Right atrium auricular region (tissue), 2 donors: ENCODE measurements around the gene OTOG. TPM values are rescaled to one million over a fixed set of nuclear protein-coding genes. Genes with fewer than 3 reads are reported as not detected.

Source experiments
- DNase-seq: peaks from one replicate; pipeline ENCODE4 v3.0.0-alpha.2; 2019; ENCODE audit warnings: low spot score
- H3K27ac ChIP-seq, 2 donors: fragments of 200-600 bp; sonication (generic); 1 replicate in 1 of 2; 2 replicates in 1 of 2; pipeline ENCODE4 v1.5.1; 2016 to 2019
- H3K27me3 ChIP-seq, 2 donors: fragments of 200-600 bp; sonication (generic); one replicate each; pipeline versions ENCODE4 v1.5.1 to v1.6.0; 2017 to 2019
- H3K36me3 ChIP-seq: fragments of 200-600 bp; sonication (generic); one replicate; pipeline ENCODE4 v1.5.1; 2016
- H3K4me1 ChIP-seq, 2 donors: fragments of 200-600 bp; sonication (generic); one replicate each; pipeline versions ENCODE4 v1.5.1 to v1.6.0; 2017 to 2019
- H3K4me3 ChIP-seq, 2 donors: fragments of 200-600 bp; sonication (generic); 1 replicate in 1 of 2; 2 replicates in 1 of 2; pipeline ENCODE4 v1.5.1; 2017 to 2019; ENCODE audit warnings: mild to moderate bottlenecking in 1 of 2, moderate library complexity in 1 of 2
- H3K9me3 ChIP-seq, 2 donors: fragments of 200-600 bp; sonication (generic); one replicate each; pipeline ENCODE4 v1.5.1; 2019
- CTCF ChIP-seq, 2 donors: fragments of 200-600 bp; sonication (generic); IDR thresholded peaks; one replicate each; pipeline ENCODE4 v1.5.1; 2019; ENCODE audit warnings: antibody characterized with exemption in 2 of 2
- total RNA-seq, 2 donors: library from RNA; depleted of rRNA; stranded (reverse); fragments of >200 nt; gene quantifications; one replicate each; pipeline ENCODE4 v1.1.0, GENCODE V29; 2016

The OTOG gene
- total RNA-seq, 2 donors from 2014 or later: not detected

GRCh38 chr11:17683377-17684161 lies 136.5 kb downstream of the OTOG start:
- Histone ChIP-seq H3K4me1 (no peaks in the 10 kb centered on the region), H3K9me3 (no peaks in the 10 kb centered on the region), H3K36me3 (no peaks in the 10 kb centered on the region), H3K27me3 (no peaks in the 10 kb centered on the region), H3K27ac (no peak overlapping the region), H3K4me3 (no peak overlapping the region)
- no peak for TF ChIP-seq CTCF (IDR thresholded peaks at IDR 0.05)
- DNase-seq: no peak

GRCh38 chr11:17684550-17684949 lies 137.5 kb downstream of the OTOG start:
- Histone ChIP-seq H3K27me3 (no peaks in the 10 kb centered on the region), H3K4me1 (no peaks in the 10 kb centered on the region), H3K4me3 (no peak overlapping the region), H3K27ac (no peak overlapping the region), H3K36me3 (no peaks in the 10 kb centered on the region), H3K9me3 (no peaks in the 10 kb centered on the region)
- no peak for DNase-seq
- no peak for TF ChIP-seq CTCF (IDR thresholded peaks at IDR 0.05)

GRCh38 chr11:17686231-17686980 lies 139.3 kb downstream of the OTOG start:
- H3K27me3 ChIP-seq: no peaks in the 10 kb centered on the region
- H3K36me3 ChIP-seq: no peaks in the 10 kb centered on the region
- H3K27ac ChIP-seq: no peak overlapping the region
- H3K4me1 ChIP-seq: no peaks in the 10 kb centered on the region
- no peak overlapping the region for H3K4me3 ChIP-seq
- DNase-seq: no peak
- no peak for TF ChIP-seq CTCF (IDR thresholded peaks at IDR 0.05)
- no peaks in the 10 kb centered on the region for H3K9me3 ChIP-seq

- no peaks in the 10 kb centered on the region for H3K4me1 ChIP-seq
- H3K27ac ChIP-seq: no peak overlapping the region
- no peaks in the 10 kb centered on the region for H3K36me3 ChIP-seq
- no peak overlapping the region for H3K4me3 ChIP-seq
- H3K27me3 ChIP-seq: no peaks in the 10 kb centered on the region
- TF ChIP-seq CTCF (IDR thresholded peaks at IDR 0.05): no peak
- H3K9me3 ChIP-seq: no peaks in the 10 kb centered on the region
- DNase-seq: no peak
Measured at GRCh38 chr11:17687946-17688670, 141.0 kb downstream of the OTOG start.

- H3K27me3 ChIP-seq: peaks cover 0 to 8% of the 10 kb centered on the region in 2 donors
- H3K36me3 ChIP-seq: no peaks in the 10 kb centered on the region
- no peak for TF ChIP-seq CTCF (IDR thresholded peaks at IDR 0.05)
- no peak for DNase-seq
- H3K9me3 ChIP-seq: no peaks in the 10 kb centered on the region
- no peaks in the 10 kb centered on the region for H3K4me1 ChIP-seq
- H3K4me3 ChIP-seq: no peak overlapping the region
- no peak overlapping the region for H3K27ac ChIP-seq
Measured at GRCh38 chr11:17691550-17691949, 144.5 kb downstream of the OTOG start.
